Epithelial cell of esophagus (primary cell): ENCODE results near the gene SEC61A1.

Experiments used
- DNase-seq: peaks from one replicate; pipeline ENCODE4 v3.0.0; 2010; ENCODE audit warnings: low read depth
- H3K4me3 ChIP-seq: 2 replicates; pipeline ENCODE4 v1.5.1; 2011; ENCODE audit warnings: mild to moderate bottlenecking, low read length, control low read depth
- CTCF ChIP-seq: IDR thresholded peaks from 2 replicates; pipeline ENCODE4 v1.5.1; 2011; ENCODE audit warnings: low read depth, mild to moderate bottlenecking, low read length, control low read depth, inconsistent platforms; ENCODE audit not compliant: insufficient read depth; ENCODE audit errors: missing control alignments

Gene SEC61A1

DNA sequence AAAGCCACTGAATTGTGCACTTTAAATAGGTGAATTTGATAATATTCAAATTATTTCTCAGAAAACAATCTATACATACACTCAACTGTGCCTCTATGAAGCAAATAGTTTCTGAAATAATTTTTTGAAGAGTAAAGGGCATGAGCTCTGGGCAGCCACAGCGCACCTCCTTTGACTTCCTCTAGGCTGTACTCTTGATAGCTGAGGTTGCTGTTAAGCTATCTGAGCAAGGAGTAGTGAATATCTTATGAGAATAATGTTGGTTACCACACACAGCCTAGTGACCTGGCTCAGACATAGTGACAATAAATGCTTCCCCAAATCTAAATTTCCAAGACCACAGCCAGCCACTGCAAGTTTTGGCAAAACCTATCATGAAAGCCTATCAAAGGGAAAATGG, 11.6 kb upstream of the SEC61A1 start:
- no peak overlapping the region for H3K4me3 ChIP-seq
- TF ChIP-seq CTCF: no peak
- DNase-seq: no peak

- H3K4me3 ChIP-seq: no peak overlapping the region
- TF ChIP-seq CTCF: no peak
- DNase-seq: no peak
Observed at GRCh38 chr3:128041344-128041743, 10.9 kb upstream of the SEC61A1 start.

GRCh38 chr3:128050597-128050996, 1.6 kb upstream of the SEC61A1 start:
- TF ChIP-seq CTCF: no peak
- no peak overlapping the region for H3K4me3 ChIP-seq
- peak; percentile 55 for DNase-seq

- peak overlapping the region; percentile 92 for H3K4me3 ChIP-seq
- DNase-seq: no peak
- TF ChIP-seq CTCF: no peak
Observed at GRCh38 chr3:128051459-128051836, 789 bp upstream of the SEC61A1 start.

DNA sequence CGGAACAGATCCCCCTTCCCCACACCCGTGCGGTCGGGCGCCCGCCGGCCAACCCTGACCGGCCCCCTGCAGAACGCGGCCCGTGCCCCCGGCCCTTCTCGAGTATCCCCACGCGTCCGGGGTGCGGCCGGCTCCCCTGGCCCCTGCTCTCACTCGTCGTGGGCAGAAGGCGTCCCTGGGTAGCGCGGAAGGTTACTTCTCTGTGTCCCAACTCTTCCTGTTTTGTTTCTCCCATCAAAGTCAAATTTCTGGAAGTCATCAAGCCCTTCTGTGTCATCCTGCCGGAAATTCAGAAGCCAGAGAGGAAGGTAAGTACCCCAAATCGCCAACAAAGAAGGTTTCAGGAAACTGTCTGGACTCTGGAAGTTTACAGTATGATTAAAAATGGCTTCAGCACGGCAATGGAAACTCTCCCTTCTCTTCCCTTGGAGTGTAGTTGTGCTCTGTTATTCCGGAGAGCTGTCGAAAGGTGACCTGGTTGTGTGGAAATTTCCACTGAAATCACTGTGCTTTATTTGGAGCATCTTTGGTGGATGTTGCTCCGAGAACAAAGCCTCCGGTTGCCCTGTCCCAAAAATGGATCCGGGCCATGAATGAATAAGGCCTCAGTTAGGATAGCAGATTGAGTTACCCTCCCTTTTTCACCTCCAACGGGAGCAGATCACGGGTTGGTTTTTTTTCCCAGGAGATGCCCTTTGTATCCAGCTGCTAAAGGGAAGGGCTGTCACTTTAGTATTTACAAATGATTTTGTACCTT, 536 bp downstream of the SEC61A1 start:
- no peak for TF ChIP-seq CTCF
- H3K4me3 ChIP-seq: peak overlapping the region; percentile 99
- no peak for DNase-seq

- no peak for DNase-seq
- TF ChIP-seq CTCF: no peak
- H3K4me3 ChIP-seq: peak overlapping the region; percentile 99
Observed at GRCh38 chr3:128053614-128054013, 1.4 kb downstream of the SEC61A1 start.

DNA sequence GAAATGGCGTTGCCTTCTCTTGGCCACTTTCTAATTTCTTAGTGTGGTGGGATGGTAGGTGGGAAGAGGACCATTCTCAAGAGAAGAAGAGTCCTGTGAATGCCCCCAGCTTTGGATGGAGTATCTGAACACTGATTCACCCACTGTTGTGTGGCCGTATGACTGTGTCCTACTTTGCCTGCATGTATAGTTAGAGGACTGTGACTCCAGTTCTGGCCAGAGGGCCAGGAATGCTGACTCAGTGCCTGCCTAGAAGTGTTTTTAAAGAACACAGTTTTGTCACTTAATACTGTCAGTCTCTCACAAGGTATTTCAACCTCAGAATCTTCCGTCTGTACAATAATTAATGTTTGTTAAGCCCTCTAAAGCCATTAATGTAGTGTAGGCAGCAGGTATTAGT, 2.1 kb downstream of the SEC61A1 start:
- DNase-seq: peak; percentile 69
- TF ChIP-seq CTCF: no peak
- peak overlapping the region; percentile 99 for H3K4me3 ChIP-seq
